ENCODE results near the gene POU2AF1. TPM values are rescaled to one million over a fixed set of nuclear protein-coding genes. Genes with fewer than 3 reads are reported as not detected.

POU2AF1 gene
- total RNA-seq, 4 donors from 2014 or later, result 0.87 TPM; not detected in 3

DNA sequence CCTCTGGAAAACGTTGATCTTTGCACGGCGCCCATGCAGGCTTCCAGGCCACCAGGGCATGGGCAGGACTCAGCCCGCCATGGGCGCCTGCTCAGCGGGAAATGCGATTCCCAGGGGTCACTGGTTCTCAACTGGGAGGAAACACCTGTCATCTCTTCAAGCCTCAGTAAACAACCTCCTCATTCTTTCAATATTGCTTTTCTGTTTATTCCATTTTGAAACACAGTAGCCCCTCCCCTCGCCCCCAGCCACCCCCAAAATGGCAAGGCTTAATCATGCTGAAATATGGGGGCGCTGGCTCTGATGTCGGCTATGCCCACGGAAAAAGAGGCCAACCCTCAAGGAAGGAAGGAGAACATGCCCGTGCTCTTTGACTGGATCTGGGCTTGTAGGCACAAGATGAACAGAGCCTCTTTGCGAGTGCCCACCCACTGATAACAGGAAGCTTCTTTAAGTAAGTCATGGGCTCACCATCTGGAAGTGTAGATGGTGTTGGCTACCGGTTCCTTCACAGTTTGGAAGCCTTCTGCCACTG, 594 bp upstream of the POU2AF1 start:
- 72 to 80% methylated on average over 13 to 14 of the region's 14 CpGs for WGBS, 2 donors
- Histone ChIP-seq H3K36me3 (no peaks in the 10 kb centered on the region), H3K9me3 (no peaks in the 10 kb centered on the region), H3K27me3 (peaks cover 0 to 8% of the 10 kb centered on the region in 2 donors), H3K27ac (peak overlapping the region in 1 of 4 donors; percentile 58), H3K4me3 (no peak overlapping the region), H3K4me1 (peaks cover 0 to 5% (median 0%) of the 10 kb centered on the region in 4 donors)
- no peak for DNase-seq (ENCODE audit: low spot score in 2 of 2)
- TF ChIP-seq POLR2A (IDR thresholded peaks at IDR 0.05) (no peak), EP300 (IDR thresholded peaks at IDR 0.05) (no peak)
- TF ChIP-seq, protein P1, sequence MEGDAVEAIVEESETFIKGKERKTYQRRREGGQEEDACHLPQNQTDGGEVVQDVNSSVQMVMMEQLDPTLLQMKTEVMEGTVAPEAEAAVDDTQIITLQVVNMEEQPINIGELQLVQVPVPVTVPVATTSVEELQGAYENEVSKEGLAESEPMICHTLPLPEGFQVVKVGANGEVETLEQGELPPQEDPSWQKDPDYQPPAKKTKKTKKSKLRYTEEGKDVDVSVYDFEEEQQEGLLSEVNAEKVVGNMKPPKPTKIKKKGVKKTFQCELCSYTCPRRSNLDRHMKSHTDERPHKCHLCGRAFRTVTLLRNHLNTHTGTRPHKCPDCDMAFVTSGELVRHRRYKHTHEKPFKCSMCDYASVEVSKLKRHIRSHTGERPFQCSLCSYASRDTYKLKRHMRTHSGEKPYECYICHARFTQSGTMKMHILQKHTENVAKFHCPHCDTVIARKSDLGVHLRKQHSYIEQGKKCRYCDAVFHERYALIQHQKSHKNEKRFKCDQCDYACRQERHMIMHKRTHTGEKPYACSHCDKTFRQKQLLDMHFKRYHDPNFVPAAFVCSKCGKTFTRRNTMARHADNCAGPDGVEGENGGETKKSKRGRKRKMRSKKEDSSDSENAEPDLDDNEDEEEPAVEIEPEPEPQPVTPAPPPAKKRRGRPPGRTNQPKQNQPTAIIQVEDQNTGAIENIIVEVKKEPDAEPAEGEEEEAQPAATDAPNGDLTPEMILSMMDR (IDR thresholded peaks at IDR 0.05), result no peak

DNA sequence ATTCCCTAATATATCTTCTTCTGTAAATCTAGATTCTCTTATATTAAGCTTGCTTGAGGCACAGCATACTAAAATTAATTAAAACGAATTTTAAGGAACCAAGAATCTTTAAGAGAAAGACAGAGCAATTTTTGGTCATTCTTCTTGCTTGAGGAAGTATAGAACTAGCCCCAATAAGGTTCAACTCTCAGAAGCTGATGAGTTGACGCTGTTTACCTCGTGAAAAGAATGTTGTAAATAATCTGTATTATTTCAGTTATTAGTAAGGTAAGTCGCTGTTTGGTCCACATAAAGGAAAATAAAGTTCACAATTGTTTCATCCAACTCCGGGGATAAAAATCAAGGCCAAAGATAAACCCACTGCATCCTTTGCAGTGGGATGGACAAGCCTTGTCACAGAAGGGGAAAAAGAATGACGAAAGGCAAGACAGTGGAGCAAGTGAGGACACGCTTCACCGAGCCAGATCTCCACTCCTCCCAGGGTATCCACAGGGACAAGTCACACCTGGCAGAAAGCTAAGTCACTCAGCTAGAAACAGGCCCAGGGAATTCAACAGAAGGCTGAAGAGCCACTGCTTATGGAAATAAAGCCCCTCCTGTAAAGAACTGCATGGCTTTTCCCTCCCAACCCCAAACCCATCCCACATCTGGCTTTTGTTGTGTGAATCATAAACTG, 752 bp downstream of the POU2AF1 start:
- no peak for DNase-seq (ENCODE audit: low spot score in 2 of 2)
- H3K36me3 ChIP-seq, result no peaks in the 10 kb centered on the region
- TF ChIP-seq EP300 (IDR thresholded peaks at IDR 0.05) (no peak), POLR2A (IDR thresholded peaks at IDR 0.05) (no peak)
- TF ChIP-seq, protein P1 (IDR thresholded peaks at IDR 0.05), result no peak
- H3K27ac ChIP-seq, result peak overlapping the region in 1 of 4 donors; percentile 63
- 65 to 78% methylated on average over 8 of the region's 8 CpGs for WGBS, 2 donors
- H3K27me3 ChIP-seq, result peaks cover 0 to 8% of the 10 kb centered on the region in 2 donors
- H3K4me3 ChIP-seq, result peak overlapping the region in 1 of 4 donors; percentile 32
- H3K4me1 ChIP-seq, result peaks cover 0 to 5% (median 0%) of the 10 kb centered on the region in 4 donors
- H3K9me3 ChIP-seq, result no peaks in the 10 kb centered on the region

DNA sequence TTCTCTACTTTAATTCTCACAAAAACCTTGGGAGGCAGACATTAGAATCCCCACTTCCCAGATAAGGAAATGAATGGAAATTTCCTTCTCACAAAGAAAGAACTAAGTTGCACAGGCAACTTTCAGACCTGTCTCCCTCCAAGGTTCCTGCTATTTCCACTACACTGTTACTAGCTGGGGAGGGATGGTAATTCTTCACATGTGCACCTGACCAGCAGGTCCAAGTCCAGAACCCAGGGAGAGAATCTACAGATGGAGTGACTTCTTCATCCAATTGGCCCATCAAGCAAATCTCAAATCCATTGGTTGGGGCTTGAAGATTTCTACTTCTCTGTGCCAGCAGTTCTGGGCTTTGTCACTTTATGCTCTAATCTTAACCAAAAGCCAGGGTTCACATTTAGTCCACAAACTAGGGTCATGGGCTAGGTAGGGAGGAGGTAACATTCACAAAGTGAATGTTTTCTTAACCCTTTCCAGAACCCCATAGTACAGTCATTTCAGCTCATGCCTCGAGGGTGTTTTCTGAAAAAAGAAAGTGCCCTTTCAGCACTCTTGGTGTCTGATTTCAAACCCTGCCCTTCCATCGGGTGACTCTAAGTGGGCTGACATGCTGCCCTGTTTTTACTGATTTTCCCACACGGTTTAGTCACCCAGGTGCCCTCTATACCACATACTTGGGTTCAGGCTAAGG, 2.7 kb downstream of the POU2AF1 start:
- DNase-seq (ENCODE audit: low spot score in 2 of 2), result no peak

DNA sequence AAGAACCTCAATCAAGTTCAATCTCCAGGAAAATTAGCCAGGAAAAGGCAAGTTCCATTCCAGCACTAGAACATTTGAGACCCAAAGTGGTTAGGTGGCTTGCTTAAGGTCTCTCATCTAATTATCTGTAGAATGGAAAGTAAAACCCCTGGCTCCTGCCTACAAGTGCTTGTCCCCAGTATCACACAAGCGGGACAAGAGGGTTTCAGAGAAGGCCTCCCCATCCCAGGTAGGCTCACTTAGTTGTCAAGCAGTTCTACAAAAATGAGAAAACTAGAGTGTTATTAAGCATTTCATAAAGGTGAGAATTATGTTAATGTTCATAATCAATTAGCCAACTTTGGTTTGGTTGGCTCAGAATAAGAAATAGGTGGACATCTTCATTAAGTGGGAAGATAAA, 5.5 kb downstream of the POU2AF1 start:
- no peak for DNase-seq (ENCODE audit: low spot score in 2 of 2)
- no peaks in the 10 kb centered on the region for H3K27me3 ChIP-seq
- H3K4me1 ChIP-seq, result peaks cover 0 to 3% (median 0%) of the 10 kb centered on the region in 4 donors
- H3K36me3 ChIP-seq, result no peaks in the 10 kb centered on the region
- H3K9me3 ChIP-seq, result no peaks in the 10 kb centered on the region
- no peak overlapping the region for H3K27ac ChIP-seq
- no peak overlapping the region for H3K4me3 ChIP-seq
- TF ChIP-seq POLR2A (IDR thresholded peaks at IDR 0.05), result no peak
- TF ChIP-seq EP300 (IDR thresholded peaks at IDR 0.05), result no peak
- TF ChIP-seq, protein P1 (IDR thresholded peaks at IDR 0.05), result no peak
- WGBS, 2 donors, result 96 to 97% methylated on average over 1 of the region's 1 CpG

More for the DNA sequence above, 2.7 kb downstream of the POU2AF1 start:
- no peaks in the 10 kb centered on the region for H3K36me3 ChIP-seq
- WGBS, 2 donors, result 28 to 32% methylated on average over 3 of the region's 3 CpGs
- no peaks in the 10 kb centered on the region for H3K9me3 ChIP-seq
- TF ChIP-seq POLR2A (IDR thresholded peaks at IDR 0.05) (no peak), EP300 (IDR thresholded peaks at IDR 0.05) (no peak)
- TF ChIP-seq, protein P1 (IDR thresholded peaks at IDR 0.05), result no peak
- H3K4me3 ChIP-seq, result no peak overlapping the region
- H3K27me3 ChIP-seq, result peaks cover 0 to 8% of the 10 kb centered on the region in 2 donors
- peaks cover 0 to 9% (median 0%) of the 10 kb centered on the region in 4 donors for H3K4me1 ChIP-seq
- no peak overlapping the region for H3K27ac ChIP-seq

DNA sequence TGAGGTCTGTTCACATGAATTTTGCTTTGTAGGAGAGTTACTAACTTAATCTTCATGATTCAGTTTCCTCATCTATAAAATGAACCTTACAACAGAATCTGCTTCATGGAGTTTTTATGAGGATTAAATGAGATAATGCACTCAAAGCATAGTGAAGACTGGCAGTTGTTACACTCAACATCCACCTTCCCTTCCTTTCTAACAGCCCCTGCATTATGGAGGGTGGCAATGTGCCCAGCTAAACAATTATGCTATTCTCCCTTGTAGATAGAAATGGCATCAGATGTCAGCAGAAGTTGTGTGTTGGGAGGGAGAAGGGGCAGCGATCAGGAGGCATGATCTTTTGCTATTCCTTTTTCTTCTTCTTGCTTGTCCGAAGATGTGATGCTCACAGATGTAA, 6.5 kb downstream of the POU2AF1 start:
- Histone ChIP-seq H3K27ac (no peak overlapping the region), H3K36me3 (no peaks in the 10 kb centered on the region), H3K4me3 (no peak overlapping the region), H3K27me3 (no peaks in the 10 kb centered on the region), H3K9me3 (no peaks in the 10 kb centered on the region), H3K4me1 (peaks cover 0 to 3% (median 0%) of the 10 kb centered on the region in 4 donors)
- DNase-seq (ENCODE audit: low spot score in 2 of 2), result no peak
- 50 to 70% methylated on average over 2 of the region's 2 CpGs for WGBS, 2 donors
- no peak for TF ChIP-seq EP300 (IDR thresholded peaks at IDR 0.05)

Measured in tibial nerve (tissue), 4 donors.